GM12878 (cell line): ENCODE measurements around the gene SLC34A1.

Experiments
- CEBPB ChIP-seq, 2 experiments: fragments of 150-350 bp in 1 of 2; IDR thresholded peaks; 2 replicates each; pipeline ENCODE4 v1.6.1; 2012 to 2014; ENCODE audit warnings: low read depth in 2 of 2, low read length in 2 of 2, borderline replicate concordance in 1 of 2, inconsistent platforms in 1 of 2
- CHD2 ChIP-seq: IDR thresholded peaks from 2 replicates; pipeline ENCODE4 v1.6.1; 2011; ENCODE audit warnings: low read depth, low read length, improper control_type of control experiment, borderline replicate concordance
- CTCF ChIP-seq, 3 experiments: IDR thresholded peaks in 2 of 3; conservative IDR thresholded peaks in 1 of 3; 2 replicates each; pipeline ENCODE4 v1.5.1; 2011; ENCODE audit warnings: low read depth in 3 of 3, low read length in 3 of 3, mild to moderate bottlenecking in 3 of 3, control low read depth in 2 of 3, moderate library complexity in 2 of 3, inconsistent platforms in 1 of 3, mixed read lengths in 1 of 3; ENCODE audit not compliant: control insufficient read depth in 2 of 3, insufficient read depth in 1 of 3; ENCODE audit errors: extremely low read depth in 1 of 3
- MYC ChIP-seq: IDR thresholded peaks from 2 replicates; pipeline ENCODE4 v1.6.1; 2011; ENCODE audit warnings: mild to moderate bottlenecking, low read length, moderate library complexity, inconsistent platforms; ENCODE audit not compliant: insufficient read depth, insufficient replicate concordance, insufficient read length, severe bottlenecking
- PKNOX1 ChIP-seq: fragments of 450-650 bp; IDR thresholded peaks from 2 replicates; pipeline ENCODE4 v1.6.1; 2016; ENCODE audit warnings: mild to moderate bottlenecking
- POLR2A ChIP-seq: IDR thresholded peaks from 2 replicates; pipeline ENCODE4 v1.6.1; 2011; ENCODE audit warnings: low read depth, mild to moderate bottlenecking, low read length
- RFX5 ChIP-seq: IDR thresholded peaks from 2 replicates; pipeline ENCODE4 v1.6.1; 2011; ENCODE audit warnings: low read depth, low read length, improper control_type of control experiment
- SP1 ChIP-seq: IDR thresholded peaks from one replicate; pipeline ENCODE4 v1.6.1; 2011; ENCODE audit warnings: low read depth, low read length
- SRF ChIP-seq, 2 experiments: IDR thresholded peaks; 2 replicates each; pipeline ENCODE4 v1.6.1; 2011; ENCODE audit warnings: low read depth in 2 of 2, low read length in 2 of 2, mild to moderate bottlenecking in 1 of 2, moderate library complexity in 1 of 2
- ZNF384 ChIP-seq: IDR thresholded peaks from 2 replicates; pipeline ENCODE4 v1.6.1; 2012; ENCODE audit warnings: low read depth, mild to moderate bottlenecking, low read length, improper control_type of control experiment, borderline replicate concordance
- TF ChIP-seq, protein P1 (sequence below): fragments of 150-350 bp; IDR thresholded peaks from 2 replicates; pipeline ENCODE4 v1.6.1; 2016; ENCODE audit warnings: low read depth, low read length
- TF ChIP-seq, protein P2 (sequence below): IDR thresholded peaks from 2 replicates; pipeline ENCODE4 v1.6.1; 2012; ENCODE audit warnings: low read length, inconsistent platforms

DNA sequence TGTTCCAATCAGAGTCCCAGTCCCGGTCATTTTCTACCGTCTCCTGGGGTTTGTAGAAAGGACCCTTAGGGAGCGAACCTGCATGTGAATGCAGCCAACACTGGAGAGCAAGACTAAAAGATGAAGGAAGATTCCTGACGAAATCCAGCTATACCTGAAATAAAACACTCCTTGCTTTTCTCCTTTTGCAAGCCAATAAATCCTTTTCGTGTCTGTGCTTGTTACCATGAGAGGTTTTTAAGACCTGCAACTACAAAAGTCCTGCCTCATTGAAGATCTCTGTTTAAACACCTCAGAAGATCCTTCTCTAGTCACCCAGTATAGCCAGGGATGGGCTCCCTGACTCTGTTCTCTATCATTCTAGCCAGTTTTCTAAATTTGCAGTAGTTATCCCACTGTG is 10.0 kb upstream of the SLC34A1 start:
- TF ChIP-seq RFX5: no peak
- no peak for TF ChIP-seq CTCF (IDR thresholded peaks at IDR 0.05 in 2 of 3, conservative IDR thresholded peaks at IDR 0.05 in 1 of 3; ENCODE audit: control insufficient read depth in 2 of 3, extremely low read depth in 1 of 3, insufficient read depth in 1 of 3, low read depth in 3 of 3, low read length in 3 of 3)
- TF ChIP-seq SRF (IDR thresholded peaks at IDR 0.05; ENCODE audit: low read depth in 2 of 2, low read length in 2 of 2): no peak
- TF ChIP-seq, protein P1, sequence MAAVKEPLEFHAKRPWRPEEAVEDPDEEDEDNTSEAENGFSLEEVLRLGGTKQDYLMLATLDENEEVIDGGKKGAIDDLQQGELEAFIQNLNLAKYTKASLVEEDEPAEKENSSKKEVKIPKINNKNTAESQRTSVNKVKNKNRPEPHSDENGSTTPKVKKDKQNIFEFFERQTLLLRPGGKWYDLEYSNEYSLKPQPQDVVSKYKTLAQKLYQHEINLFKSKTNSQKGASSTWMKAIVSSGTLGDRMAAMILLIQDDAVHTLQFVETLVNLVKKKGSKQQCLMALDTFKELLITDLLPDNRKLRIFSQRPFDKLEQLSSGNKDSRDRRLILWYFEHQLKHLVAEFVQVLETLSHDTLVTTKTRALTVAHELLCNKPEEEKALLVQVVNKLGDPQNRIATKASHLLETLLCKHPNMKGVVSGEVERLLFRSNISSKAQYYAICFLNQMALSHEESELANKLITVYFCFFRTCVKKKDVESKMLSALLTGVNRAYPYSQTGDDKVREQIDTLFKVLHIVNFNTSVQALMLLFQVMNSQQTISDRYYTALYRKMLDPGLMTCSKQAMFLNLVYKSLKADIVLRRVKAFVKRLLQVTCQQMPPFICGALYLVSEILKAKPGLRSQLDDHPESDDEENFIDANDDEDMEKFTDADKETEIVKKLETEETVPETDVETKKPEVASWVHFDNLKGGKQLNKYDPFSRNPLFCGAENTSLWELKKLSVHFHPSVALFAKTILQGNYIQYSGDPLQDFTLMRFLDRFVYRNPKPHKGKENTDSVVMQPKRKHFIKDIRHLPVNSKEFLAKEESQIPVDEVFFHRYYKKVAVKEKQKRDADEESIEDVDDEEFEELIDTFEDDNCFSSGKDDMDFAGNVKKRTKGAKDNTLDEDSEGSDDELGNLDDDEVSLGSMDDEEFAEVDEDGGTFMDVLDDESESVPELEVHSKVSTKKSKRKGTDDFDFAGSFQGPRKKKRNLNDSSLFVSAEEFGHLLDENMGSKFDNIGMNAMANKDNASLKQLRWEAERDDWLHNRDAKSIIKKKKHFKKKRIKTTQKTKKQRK: no peak
- no peak for TF ChIP-seq POLR2A
- no peak for TF ChIP-seq PKNOX1
- TF ChIP-seq, protein P2, sequence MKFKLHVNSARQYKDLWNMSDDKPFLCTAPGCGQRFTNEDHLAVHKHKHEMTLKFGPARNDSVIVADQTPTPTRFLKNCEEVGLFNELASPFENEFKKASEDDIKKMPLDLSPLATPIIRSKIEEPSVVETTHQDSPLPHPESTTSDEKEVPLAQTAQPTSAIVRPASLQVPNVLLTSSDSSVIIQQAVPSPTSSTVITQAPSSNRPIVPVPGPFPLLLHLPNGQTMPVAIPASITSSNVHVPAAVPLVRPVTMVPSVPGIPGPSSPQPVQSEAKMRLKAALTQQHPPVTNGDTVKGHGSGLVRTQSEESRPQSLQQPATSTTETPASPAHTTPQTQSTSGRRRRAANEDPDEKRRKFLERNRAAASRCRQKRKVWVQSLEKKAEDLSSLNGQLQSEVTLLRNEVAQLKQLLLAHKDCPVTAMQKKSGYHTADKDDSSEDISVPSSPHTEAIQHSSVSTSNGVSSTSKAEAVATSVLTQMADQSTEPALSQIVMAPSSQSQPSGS: no peak
- no peak for TF ChIP-seq ZNF384
- TF ChIP-seq SP1: no peak
- no peak for TF ChIP-seq CHD2
- no peak for TF ChIP-seq CEBPB (IDR thresholded peaks at IDR 0.05; ENCODE audit: borderline replicate concordance in 1 of 2, low read depth in 2 of 2, low read length in 2 of 2)
- no peak for TF ChIP-seq MYC
